ENCODE measurements around the gene LRP1-AS. TPM values are rescaled to one million over a fixed set of nuclear protein-coding genes. Genes with fewer than 3 reads are reported as not detected.

The LRP1-AS gene
- total RNA-seq, 1 experiment from 2014 or later: not detected

GRCh38 chr12:57162553-57163125, 15.2 kb upstream of the LRP1-AS start:
- H3K9me3 ChIP-seq (replicated peaks): no peaks in the 10 kb centered on the region
- H3K36me3 ChIP-seq: peaks cover 97% of the 10 kb centered on the region
- DNase-seq (ENCODE audit: low read depth in 1 of 2, low spot score in 2 of 2): no peak
- H3K27ac ChIP-seq: no peak overlapping the region
- no peaks in the 10 kb centered on the region for H3K27me3 ChIP-seq (replicated peaks)
- peaks cover 33% of the 10 kb centered on the region for H3K4me1 ChIP-seq (replicated peaks)
- no peak overlapping the region for H3K4me3 ChIP-seq

- Histone ChIP-seq H3K36me3 (peaks cover 98% of the 10 kb centered on the region), H3K4me1 (replicated peaks) (peaks cover 22% of the 10 kb centered on the region), H3K9me3 (replicated peaks) (no peaks in the 10 kb centered on the region), H3K4me3 (no peak overlapping the region), H3K27me3 (replicated peaks) (no peaks in the 10 kb centered on the region), H3K27ac (no peak overlapping the region)
- DNase-seq (ENCODE audit: low read depth in 1 of 2, low spot score in 2 of 2): no peak
Measured at GRCh38 chr12:57161491-57161890, 14.1 kb upstream of the LRP1-AS start.

- H3K36me3 ChIP-seq: peaks cover 97% of the 10 kb centered on the region
- no peak for DNase-seq (ENCODE audit: low read depth in 1 of 2, low spot score in 2 of 2)
- peaks cover 14% of the 10 kb centered on the region for H3K4me1 ChIP-seq (replicated peaks)
- H3K27me3 ChIP-seq (replicated peaks): no peaks in the 10 kb centered on the region
- no peak overlapping the region for H3K4me3 ChIP-seq
- H3K9me3 ChIP-seq (replicated peaks): no peaks in the 10 kb centered on the region
- no peak overlapping the region for H3K27ac ChIP-seq
Measured at GRCh38 chr12:57160741-57161140, 13.3 kb upstream of the LRP1-AS start.

GRCh38 chr12:57160040-57160439, 12.6 kb upstream of the LRP1-AS start:
- H3K4me1 ChIP-seq (replicated peaks): peaks cover 7% of the 10 kb centered on the region
- no peaks in the 10 kb centered on the region for H3K27me3 ChIP-seq (replicated peaks)
- H3K27ac ChIP-seq: no peak overlapping the region
- no peaks in the 10 kb centered on the region for H3K9me3 ChIP-seq (replicated peaks)
- DNase-seq (ENCODE audit: low read depth in 1 of 2, low spot score in 2 of 2): no peak
- no peak overlapping the region for H3K4me3 ChIP-seq
- peaks cover 97% of the 10 kb centered on the region for H3K36me3 ChIP-seq

- peaks cover under 1% of the 10 kb centered on the region; the same call in 1 of the 2 replicates for H3K4me1 ChIP-seq (replicated peaks)
- H3K27ac ChIP-seq: no peak overlapping the region
- DNase-seq (ENCODE audit: low read depth in 1 of 2, low spot score in 2 of 2): no peak
- H3K36me3 ChIP-seq: peaks cover 97% of the 10 kb centered on the region
- no peaks in the 10 kb centered on the region for H3K27me3 ChIP-seq (replicated peaks)
- H3K9me3 ChIP-seq (replicated peaks): no peaks in the 10 kb centered on the region
- H3K4me3 ChIP-seq: no peak overlapping the region
Measured at GRCh38 chr12:57159311-57159710, 11.9 kb upstream of the LRP1-AS start.

- Histone ChIP-seq H3K27ac (no peak overlapping the region), H3K4me1 (replicated peaks) (no peaks in the 10 kb centered on the region), H3K27me3 (replicated peaks) (no peaks in the 10 kb centered on the region), H3K36me3 (peaks cover 94% of the 10 kb centered on the region), H3K4me3 (no peak overlapping the region), H3K9me3 (replicated peaks) (no peaks in the 10 kb centered on the region)
- no peak for DNase-seq (ENCODE audit: low read depth in 1 of 2, low spot score in 2 of 2)
Measured at GRCh38 chr12:57158665-57159064, 11.2 kb upstream of the LRP1-AS start.

- Histone ChIP-seq H3K27ac (no peak overlapping the region), H3K4me3 (no peak overlapping the region), H3K27me3 (replicated peaks) (no peaks in the 10 kb centered on the region), H3K9me3 (replicated peaks) (no peaks in the 10 kb centered on the region), H3K4me1 (replicated peaks) (no peaks in the 10 kb centered on the region; the same call in 1 of the 2 replicates), H3K36me3 (peaks cover 96% of the 10 kb centered on the region)
- no peak for DNase-seq (ENCODE audit: low read depth in 1 of 2, low spot score in 2 of 2)
Measured at GRCh38 chr12:57158186-57158585, 10.8 kb upstream of the LRP1-AS start.

- H3K9me3 ChIP-seq (replicated peaks): no peaks in the 10 kb centered on the region
- H3K27me3 ChIP-seq (replicated peaks): no peaks in the 10 kb centered on the region
- no peak overlapping the region for H3K4me3 ChIP-seq
- H3K36me3 ChIP-seq: peaks cover 96% of the 10 kb centered on the region
- H3K4me1 ChIP-seq (replicated peaks): peaks cover 4% of the 10 kb centered on the region
- DNase-seq (ENCODE audit: low read depth in 1 of 2, low spot score in 2 of 2): no peak
- H3K27ac ChIP-seq: no peak overlapping the region
Measured at GRCh38 chr12:57157588-57158173, 10.3 kb upstream of the LRP1-AS start.

GRCh38 chr12:57156701-57157403, 9.4 kb upstream of the LRP1-AS start:
- peaks cover 95% of the 10 kb centered on the region for H3K36me3 ChIP-seq
- no peaks in the 10 kb centered on the region for H3K9me3 ChIP-seq (replicated peaks)
- H3K27me3 ChIP-seq (replicated peaks): no peaks in the 10 kb centered on the region
- H3K4me3 ChIP-seq: no peak overlapping the region
- no peak for DNase-seq (ENCODE audit: low read depth in 1 of 2, low spot score in 2 of 2)
- no peak overlapping the region for H3K27ac ChIP-seq
- H3K4me1 ChIP-seq (replicated peaks): peaks cover 12% of the 10 kb centered on the region

GRCh38 chr12:57154804-57155434, 7.5 kb upstream of the LRP1-AS start:
- Histone ChIP-seq H3K4me3 (no peak overlapping the region), H3K9me3 (replicated peaks) (no peaks in the 10 kb centered on the region), H3K4me1 (replicated peaks) (peaks cover 22% of the 10 kb centered on the region), H3K27me3 (replicated peaks) (no peaks in the 10 kb centered on the region), H3K27ac (no peak overlapping the region), H3K36me3 (peaks cover 93% of the 10 kb centered on the region)
- no peak for DNase-seq (ENCODE audit: low read depth in 1 of 2, low spot score in 2 of 2)

GRCh38 chr12:57154076-57154475, 6.7 kb upstream of the LRP1-AS start:
- Histone ChIP-seq H3K27ac (no peak overlapping the region), H3K4me3 (no peak overlapping the region), H3K9me3 (replicated peaks) (no peaks in the 10 kb centered on the region), H3K4me1 (replicated peaks) (peaks cover 23% of the 10 kb centered on the region), H3K36me3 (peaks cover 93% of the 10 kb centered on the region), H3K27me3 (replicated peaks) (no peaks in the 10 kb centered on the region)
- no peak for DNase-seq (ENCODE audit: low read depth in 1 of 2, low spot score in 2 of 2)

- H3K4me1 ChIP-seq (replicated peaks): peaks cover 29% of the 10 kb centered on the region
- H3K27me3 ChIP-seq (replicated peaks): no peaks in the 10 kb centered on the region
- H3K9me3 ChIP-seq (replicated peaks): no peaks in the 10 kb centered on the region
- H3K36me3 ChIP-seq: peaks cover 93% of the 10 kb centered on the region
- no peak overlapping the region for H3K27ac ChIP-seq
- DNase-seq (ENCODE audit: low read depth in 1 of 2, low spot score in 2 of 2): no peak
- H3K4me3 ChIP-seq: no peak overlapping the region
Measured at GRCh38 chr12:57153415-57153997, 6.1 kb upstream of the LRP1-AS start.

GRCh38 chr12:57152639-57153038, 5.2 kb upstream of the LRP1-AS start:
- Histone ChIP-seq H3K4me3 (no peak overlapping the region), H3K27ac (no peak overlapping the region), H3K4me1 (replicated peaks) (peaks cover 36% of the 10 kb centered on the region), H3K9me3 (replicated peaks) (no peaks in the 10 kb centered on the region), H3K27me3 (replicated peaks) (no peaks in the 10 kb centered on the region), H3K36me3 (peaks cover 91% of the 10 kb centered on the region)
- DNase-seq (ENCODE audit: low read depth in 1 of 2, low spot score in 2 of 2): no peak
